Neural cell (in vitro differentiated cells): ENCODE results near the gene LRMDA.

Experiments used
- RAD21 ChIP-seq: fragments of 450-650 bp; conservative IDR thresholded peaks from 2 replicates; pipeline ENCODE4 v1.6.1; 2014; ENCODE audit warnings: antibody characterized with exemption, mild to moderate bottlenecking, moderate library complexity
- TF ChIP-seq, protein P1 (sequence below): fragments of 450-650 bp; IDR thresholded peaks from 2 replicates; pipeline ENCODE4 v1.5.1; 2014; ENCODE audit warnings: antibody characterized with exemption, mild to moderate bottlenecking, moderate library complexity; ENCODE audit not compliant: poor library complexity, severe bottlenecking

DNA sequence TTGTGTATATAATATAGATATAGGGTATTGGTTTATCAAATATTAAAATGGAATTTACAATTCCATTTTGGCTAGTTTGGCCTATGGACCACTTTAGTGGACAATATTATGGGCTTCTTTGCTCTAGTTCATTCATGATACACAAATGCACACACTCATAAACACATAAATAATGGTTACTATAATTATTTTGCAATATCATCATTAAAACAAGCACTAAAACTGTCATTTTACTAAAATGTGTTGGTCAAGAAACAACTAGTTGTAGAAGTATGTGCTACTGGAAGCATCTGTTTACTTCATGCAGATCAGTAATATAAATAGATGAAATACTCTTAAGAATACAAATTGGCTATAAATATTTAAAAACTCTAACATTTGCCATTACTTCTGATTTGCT lies 1131.9 kb downstream of the LRMDA start:
- TF ChIP-seq RAD21: no peak
- TF ChIP-seq, protein P1, sequence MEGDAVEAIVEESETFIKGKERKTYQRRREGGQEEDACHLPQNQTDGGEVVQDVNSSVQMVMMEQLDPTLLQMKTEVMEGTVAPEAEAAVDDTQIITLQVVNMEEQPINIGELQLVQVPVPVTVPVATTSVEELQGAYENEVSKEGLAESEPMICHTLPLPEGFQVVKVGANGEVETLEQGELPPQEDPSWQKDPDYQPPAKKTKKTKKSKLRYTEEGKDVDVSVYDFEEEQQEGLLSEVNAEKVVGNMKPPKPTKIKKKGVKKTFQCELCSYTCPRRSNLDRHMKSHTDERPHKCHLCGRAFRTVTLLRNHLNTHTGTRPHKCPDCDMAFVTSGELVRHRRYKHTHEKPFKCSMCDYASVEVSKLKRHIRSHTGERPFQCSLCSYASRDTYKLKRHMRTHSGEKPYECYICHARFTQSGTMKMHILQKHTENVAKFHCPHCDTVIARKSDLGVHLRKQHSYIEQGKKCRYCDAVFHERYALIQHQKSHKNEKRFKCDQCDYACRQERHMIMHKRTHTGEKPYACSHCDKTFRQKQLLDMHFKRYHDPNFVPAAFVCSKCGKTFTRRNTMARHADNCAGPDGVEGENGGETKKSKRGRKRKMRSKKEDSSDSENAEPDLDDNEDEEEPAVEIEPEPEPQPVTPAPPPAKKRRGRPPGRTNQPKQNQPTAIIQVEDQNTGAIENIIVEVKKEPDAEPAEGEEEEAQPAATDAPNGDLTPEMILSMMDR: no peak
